Parathyroid adenoma (tissue), 2 donors: ENCODE measurements around the gene CUX1.

Source experiments
- H2AFZ ChIP-seq: fragments of 300-600 bp; sonication (generic); one replicate; pipeline ENCODE4 v1.7.0; 2017; ENCODE audit warnings: antibody characterized with exemption, mild to moderate bottlenecking
- H3K27ac ChIP-seq: fragments of 300-600 bp; sonication (generic); one replicate; pipeline ENCODE4 v1.7.0; 2017
- H3K27me3 ChIP-seq: fragments of 300-600 bp; sonication (generic); one replicate; pipeline ENCODE4 v1.7.0; 2017; ENCODE audit warnings: low read length; ENCODE audit not compliant: control insufficient read depth, insufficient read depth
- H3K36me3 ChIP-seq: fragments of 300-600 bp; sonication (generic); one replicate; pipeline ENCODE4 v1.7.0; 2017; ENCODE audit warnings: low read length; ENCODE audit not compliant: control insufficient read depth, insufficient read depth
- H3K4me1 ChIP-seq: fragments of 300-600 bp; sonication (generic); one replicate; pipeline ENCODE4 v1.7.0; 2017; ENCODE audit warnings: control low read depth
- H3K4me2 ChIP-seq: fragments of 300-600 bp; sonication (generic); one replicate; pipeline ENCODE4 v1.7.0; 2017; ENCODE audit warnings: low read length
- H3K4me3 ChIP-seq: fragments of 300-600 bp; sonication (generic); one replicate; pipeline ENCODE4 v1.7.0; 2017; ENCODE audit warnings: low read depth, low read length
- H3K79me2 ChIP-seq: fragments of 300-600 bp; sonication (generic); one replicate; pipeline ENCODE4 v1.7.0; 2017; ENCODE audit warnings: control low read depth
- H3K9ac ChIP-seq: fragments of 300-600 bp; sonication (generic); one replicate; pipeline ENCODE4 v1.7.0; 2017; ENCODE audit warnings: mild to moderate bottlenecking
- H3K9me3 ChIP-seq: fragments of 300-600 bp; sonication (generic); one replicate; pipeline ENCODE4 v1.7.0; 2017; ENCODE audit warnings: low read length; ENCODE audit not compliant: control insufficient read depth
- TF ChIP-seq, protein P1 (sequence below): fragments of 300-600 bp; sonication (generic); IDR thresholded peaks from one replicate; pipeline ENCODE4 v1.7.0; 2017; ENCODE audit warnings: antibody characterized with exemption, mild to moderate bottlenecking
- donor health status: primary hyperparathyroidism.

CUX1 gene

GRCh38 chr7:101934618-101935017 lies 117.2 kb downstream of the CUX1 start:
- no peaks in the 10 kb centered on the region for H3K9me3 ChIP-seq
- no peaks in the 10 kb centered on the region for H3K27me3 ChIP-seq
- peaks cover 15% of the 10 kb centered on the region for H3K4me1 ChIP-seq
- no peak overlapping the region for H3K4me2 ChIP-seq
- H3K27ac ChIP-seq: no peak overlapping the region
- no peak overlapping the region for H3K4me3 ChIP-seq
- TF ChIP-seq, protein P1, sequence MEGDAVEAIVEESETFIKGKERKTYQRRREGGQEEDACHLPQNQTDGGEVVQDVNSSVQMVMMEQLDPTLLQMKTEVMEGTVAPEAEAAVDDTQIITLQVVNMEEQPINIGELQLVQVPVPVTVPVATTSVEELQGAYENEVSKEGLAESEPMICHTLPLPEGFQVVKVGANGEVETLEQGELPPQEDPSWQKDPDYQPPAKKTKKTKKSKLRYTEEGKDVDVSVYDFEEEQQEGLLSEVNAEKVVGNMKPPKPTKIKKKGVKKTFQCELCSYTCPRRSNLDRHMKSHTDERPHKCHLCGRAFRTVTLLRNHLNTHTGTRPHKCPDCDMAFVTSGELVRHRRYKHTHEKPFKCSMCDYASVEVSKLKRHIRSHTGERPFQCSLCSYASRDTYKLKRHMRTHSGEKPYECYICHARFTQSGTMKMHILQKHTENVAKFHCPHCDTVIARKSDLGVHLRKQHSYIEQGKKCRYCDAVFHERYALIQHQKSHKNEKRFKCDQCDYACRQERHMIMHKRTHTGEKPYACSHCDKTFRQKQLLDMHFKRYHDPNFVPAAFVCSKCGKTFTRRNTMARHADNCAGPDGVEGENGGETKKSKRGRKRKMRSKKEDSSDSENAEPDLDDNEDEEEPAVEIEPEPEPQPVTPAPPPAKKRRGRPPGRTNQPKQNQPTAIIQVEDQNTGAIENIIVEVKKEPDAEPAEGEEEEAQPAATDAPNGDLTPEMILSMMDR: no peak
- no peak overlapping the region for H3K9ac ChIP-seq
- H3K36me3 ChIP-seq: no peaks in the 10 kb centered on the region
- no peak overlapping the region for H2AFZ ChIP-seq
- peaks cover 54% of the 10 kb centered on the region for H3K79me2 ChIP-seq

- Histone ChIP-seq H2AFZ (no peak overlapping the region), H3K9me3 (no peaks in the 10 kb centered on the region), H3K9ac (no peak overlapping the region), H3K79me2 (peaks cover 59% of the 10 kb centered on the region), H3K4me1 (peaks cover 15% of the 10 kb centered on the region), H3K4me2 (no peak overlapping the region), H3K27ac (no peak overlapping the region), H3K27me3 (no peaks in the 10 kb centered on the region), H3K36me3 (no peaks in the 10 kb centered on the region), H3K4me3 (no peak overlapping the region)
- TF ChIP-seq, protein P1: no peak
These were observed 118.2 kb downstream of the CUX1 start for GRCh38 chr7:101935521-101936141.

GRCh38 chr7:101936223-101936610 lies 118.8 kb downstream of the CUX1 start:
- no peak overlapping the region for H3K9ac ChIP-seq
- H3K4me1 ChIP-seq: peaks cover 15% of the 10 kb centered on the region
- H3K79me2 ChIP-seq: peaks cover 60% of the 10 kb centered on the region
- TF ChIP-seq, protein P1: no peak
- H3K27ac ChIP-seq: no peak overlapping the region
- H3K4me3 ChIP-seq: no peak overlapping the region
- H3K9me3 ChIP-seq: no peaks in the 10 kb centered on the region
- no peak overlapping the region for H3K4me2 ChIP-seq
- no peaks in the 10 kb centered on the region for H3K27me3 ChIP-seq
- H2AFZ ChIP-seq: no peak overlapping the region
- no peaks in the 10 kb centered on the region for H3K36me3 ChIP-seq

- Histone ChIP-seq H3K4me1 (peaks cover 15% of the 10 kb centered on the region), H3K27me3 (no peaks in the 10 kb centered on the region), H3K9me3 (no peaks in the 10 kb centered on the region), H2AFZ (no peak overlapping the region), H3K4me3 (no peak overlapping the region), H3K27ac (no peak overlapping the region), H3K9ac (no peak overlapping the region), H3K79me2 (peaks cover 59% of the 10 kb centered on the region), H3K4me2 (no peak overlapping the region), H3K36me3 (no peaks in the 10 kb centered on the region)
- TF ChIP-seq, protein P1: no peak
These were observed 119.3 kb downstream of the CUX1 start for GRCh38 chr7:101936611-101937231.
